ENCODE data around the gene DDN. TPM values are rescaled to one million over a fixed set of nuclear protein-coding genes. Genes with fewer than 3 reads are reported as not detected.
A peak's percentile ranks its signal among the peaks of the same experiment; 100 is the strongest.

The DDN gene
- total RNA-seq, 4 donors from 2014 or later, result 0.27 to 0.28 TPM; not detected in 2

GRCh38 chr12:48980953-48981756 is 18.0 kb downstream of the DDN start:
- Histone ChIP-seq H3K9me3 (peaks cover 0 to 4% (median 0%) of the 10 kb centered on the region in 4 donors), H3K27me3 (peaks cover 0 to 40% of the 10 kb centered on the region in 2 donors), H3K36me3 (no peaks in the 10 kb centered on the region), H3K27ac (peak overlapping the region in 2 of 4 donors; percentile 63), H3K4me3 (peak overlapping the region; percentile 28 to 49 (median 46)), H3K4me1 (peaks cover 0 to 52% (median 28%) of the 10 kb centered on the region in 4 donors)
- peak in 2 of 6 experiments; percentile 1 to 3 for TF ChIP-seq CTCF (IDR thresholded peaks at IDR 0.05)
- TF ChIP-seq POLR2A (IDR thresholded peaks at IDR 0.05), result no peak
- DNase-seq, result peak in 2 of 3 donors; percentile 24 to 62

- peak overlapping the region; percentile 28 to 49 (median 46) for H3K4me3 ChIP-seq
- TF ChIP-seq CTCF (IDR thresholded peaks at IDR 0.05) (peak in 2 of 6 experiments; percentile 1 to 24), POLR2A (IDR thresholded peaks at IDR 0.05) (no peak)
- H3K27me3 ChIP-seq, result peaks cover 0 to 40% of the 10 kb centered on the region in 2 donors
- H3K4me1 ChIP-seq, result peaks cover 0 to 49% (median 28%) of the 10 kb centered on the region in 4 donors
- H3K27ac ChIP-seq, result peak overlapping the region in 2 of 4 donors; percentile 63
- no peaks in the 10 kb centered on the region for H3K36me3 ChIP-seq
- DNase-seq, result peak; percentile 50 to 74 (median 72)
- H3K9me3 ChIP-seq, result peaks cover 0 to 4% (median 0%) of the 10 kb centered on the region in 4 donors
Measured at GRCh38 chr12:48980389-48980952, 18.7 kb downstream of the DDN start.

- peak overlapping the region in 2 of 4 donors; percentile 63 for H3K27ac ChIP-seq
- peak in 2 of 3 donors; percentile 54 to 78 for DNase-seq
Measured at GRCh38 chr12:48979602-48980388, 19.4 kb downstream of the DDN start.

GRCh38 chr12:48978741-48979601 is 20.2 kb downstream of the DDN start:
- peaks cover 0 to 48% (median 28%) of the 10 kb centered on the region in 4 donors for H3K4me1 ChIP-seq
- DNase-seq, result no peak
- peaks cover 0 to 4% (median 0%) of the 10 kb centered on the region in 4 donors for H3K9me3 ChIP-seq
- TF ChIP-seq CTCF (IDR thresholded peaks at IDR 0.05), result no peak
- no peak for TF ChIP-seq POLR2A (IDR thresholded peaks at IDR 0.05)
- peak overlapping the region; percentile 28 to 49 (median 46) for H3K4me3 ChIP-seq
- H3K27ac ChIP-seq, result peak overlapping the region in 2 of 4 donors; percentile 63
- H3K36me3 ChIP-seq, result no peaks in the 10 kb centered on the region
- peaks cover 0 to 45% of the 10 kb centered on the region in 2 donors for H3K27me3 ChIP-seq

More at GRCh38 chr12:48979602-48980388, 19.4 kb downstream of the DDN start:
- Histone ChIP-seq H3K36me3 (no peaks in the 10 kb centered on the region), H3K4me3 (peak overlapping the region; percentile 28 to 49 (median 46)), H3K4me1 (peaks cover 0 to 48% (median 28%) of the 10 kb centered on the region in 4 donors), H3K27me3 (peaks cover 0 to 40% of the 10 kb centered on the region in 2 donors), H3K9me3 (peaks cover 0 to 4% (median 0%) of the 10 kb centered on the region in 4 donors)
- TF ChIP-seq CTCF (IDR thresholded peaks at IDR 0.05) (no peak), POLR2A (IDR thresholded peaks at IDR 0.05) (no peak)

Measured in Peyer's patch (tissue), 4 donors.